ENCODE measurements around the gene FAM124A. TPM values are rescaled to one million over a fixed set of nuclear protein-coding genes. Genes with fewer than 3 reads are reported as not detected.

The FAM124A gene
- total RNA-seq, 1 donor from 2014 or later: 0.63 TPM

DNA sequence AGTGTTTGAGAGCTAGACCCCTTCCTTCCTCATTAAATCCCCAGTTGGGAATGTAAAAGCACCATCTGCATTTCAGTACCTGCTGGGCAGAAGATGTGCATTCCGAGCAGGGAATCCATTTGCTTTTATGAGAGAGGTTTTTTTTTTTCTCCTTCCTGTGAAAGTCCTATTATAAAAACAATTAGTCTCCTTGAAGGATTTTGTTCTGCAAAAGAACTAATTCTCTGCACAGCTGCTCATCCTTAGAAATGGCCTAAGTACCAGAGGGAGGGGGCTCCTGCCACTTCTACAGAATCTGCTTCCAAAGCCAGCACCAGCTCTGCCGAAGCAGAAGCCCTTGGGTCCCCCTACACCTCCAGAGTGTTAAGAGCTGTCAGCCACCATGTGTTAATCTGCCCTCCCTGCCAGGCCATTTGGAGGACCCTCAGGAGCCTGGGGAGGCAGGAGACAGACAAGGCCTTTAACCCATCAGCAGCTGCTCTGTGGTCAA, 80.9 kb downstream of the FAM124A start:
- DNase-seq (ENCODE audit: low read depth): no peak
- H3K4me3 ChIP-seq (ENCODE audit: low read depth, low read length): no peak overlapping the region

DNA sequence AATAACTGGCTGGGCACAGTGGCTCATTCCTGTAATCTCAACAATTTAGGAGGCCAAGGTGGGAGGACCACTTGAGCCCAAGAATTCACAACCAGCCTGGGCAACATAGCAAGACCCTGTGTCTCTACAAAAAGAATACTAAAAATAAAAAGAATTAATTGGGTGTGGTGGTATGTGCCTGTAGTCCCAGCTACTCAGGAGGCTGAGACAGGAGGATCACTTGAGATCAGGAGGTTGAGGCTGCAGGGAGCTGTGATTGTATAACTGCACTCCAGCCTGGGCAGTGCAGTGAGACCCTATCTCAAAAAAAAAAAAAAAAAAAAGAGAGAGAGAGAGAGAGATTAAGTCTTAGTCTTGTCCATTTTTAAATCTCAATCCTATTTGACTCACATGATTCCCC, 81.7 kb downstream of the FAM124A start:
- DNase-seq (ENCODE audit: low read depth): no peak
- TF ChIP-seq, protein P1, sequence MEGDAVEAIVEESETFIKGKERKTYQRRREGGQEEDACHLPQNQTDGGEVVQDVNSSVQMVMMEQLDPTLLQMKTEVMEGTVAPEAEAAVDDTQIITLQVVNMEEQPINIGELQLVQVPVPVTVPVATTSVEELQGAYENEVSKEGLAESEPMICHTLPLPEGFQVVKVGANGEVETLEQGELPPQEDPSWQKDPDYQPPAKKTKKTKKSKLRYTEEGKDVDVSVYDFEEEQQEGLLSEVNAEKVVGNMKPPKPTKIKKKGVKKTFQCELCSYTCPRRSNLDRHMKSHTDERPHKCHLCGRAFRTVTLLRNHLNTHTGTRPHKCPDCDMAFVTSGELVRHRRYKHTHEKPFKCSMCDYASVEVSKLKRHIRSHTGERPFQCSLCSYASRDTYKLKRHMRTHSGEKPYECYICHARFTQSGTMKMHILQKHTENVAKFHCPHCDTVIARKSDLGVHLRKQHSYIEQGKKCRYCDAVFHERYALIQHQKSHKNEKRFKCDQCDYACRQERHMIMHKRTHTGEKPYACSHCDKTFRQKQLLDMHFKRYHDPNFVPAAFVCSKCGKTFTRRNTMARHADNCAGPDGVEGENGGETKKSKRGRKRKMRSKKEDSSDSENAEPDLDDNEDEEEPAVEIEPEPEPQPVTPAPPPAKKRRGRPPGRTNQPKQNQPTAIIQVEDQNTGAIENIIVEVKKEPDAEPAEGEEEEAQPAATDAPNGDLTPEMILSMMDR (conservative IDR thresholded peaks at IDR 0.05; ENCODE audit: low read depth, low read length): no peak
- H3K4me3 ChIP-seq (ENCODE audit: low read depth, low read length): no peak overlapping the region

More for the DNA sequence above, 80.9 kb downstream of the FAM124A start:
- TF ChIP-seq, protein P1 (conservative IDR thresholded peaks at IDR 0.05; ENCODE audit: low read depth, low read length): no peak

DNA sequence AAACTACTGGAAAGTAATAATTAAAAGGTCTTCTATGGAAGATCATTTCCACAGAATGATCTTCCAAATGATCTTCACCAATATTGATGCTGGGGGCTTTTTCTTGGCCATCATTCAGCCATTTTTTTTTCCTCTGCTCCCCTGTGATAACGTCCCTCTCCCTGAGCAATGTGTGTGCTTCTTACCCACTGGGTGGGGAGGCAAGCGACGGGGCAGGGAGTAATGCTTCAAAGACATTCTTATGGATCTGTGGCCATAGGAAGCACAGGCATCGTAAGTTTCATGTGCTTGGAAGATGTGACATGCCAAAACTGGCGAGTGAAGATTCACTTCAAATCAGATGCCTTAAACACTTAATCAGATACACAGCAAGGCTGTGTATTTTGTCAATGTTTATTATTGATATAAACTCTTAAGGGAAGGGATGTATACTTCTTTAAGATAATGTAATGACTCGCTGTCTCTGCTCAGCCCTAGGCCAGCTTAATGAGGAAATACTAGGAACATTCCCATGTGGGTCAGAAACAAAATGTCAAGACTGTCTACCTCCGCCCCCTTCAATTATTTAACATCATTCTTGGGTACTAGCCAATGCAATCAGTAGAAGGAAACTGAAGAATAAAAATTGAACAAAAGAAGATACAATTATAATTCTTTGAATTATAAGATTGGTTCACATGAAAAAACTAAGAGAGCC, 83.2 kb downstream of the FAM124A start:
- TF ChIP-seq, protein P1 (conservative IDR thresholded peaks at IDR 0.05; ENCODE audit: low read depth, low read length): no peak
- no peak for DNase-seq (ENCODE audit: low read depth)
- H3K4me3 ChIP-seq (ENCODE audit: low read depth, low read length): no peak overlapping the region

DNA sequence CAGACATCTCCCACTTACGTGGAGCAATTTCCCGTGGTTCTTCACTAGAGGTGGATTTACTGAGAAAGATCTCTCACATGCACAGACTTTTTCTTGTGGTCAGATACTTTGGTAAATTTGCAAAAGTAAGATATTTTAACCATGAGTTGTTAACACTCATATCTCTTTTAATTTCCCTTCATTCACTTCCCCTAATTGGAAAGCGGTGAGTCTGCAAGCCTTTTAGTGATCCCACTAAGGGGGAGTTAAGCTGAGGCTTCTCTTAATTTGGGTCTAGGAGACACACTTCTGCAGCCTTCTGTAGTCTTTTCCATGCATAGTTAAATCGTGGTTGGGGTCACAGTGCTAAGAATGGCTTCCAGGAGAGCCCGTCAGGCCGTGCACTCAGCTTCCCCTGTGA, 86.6 kb downstream of the FAM124A start:
- TF ChIP-seq, protein P1 (conservative IDR thresholded peaks at IDR 0.05; ENCODE audit: low read depth, low read length): no peak
- DNase-seq (ENCODE audit: low read depth): no peak
- H3K4me3 ChIP-seq (ENCODE audit: low read depth, low read length): no peak overlapping the region

DNA sequence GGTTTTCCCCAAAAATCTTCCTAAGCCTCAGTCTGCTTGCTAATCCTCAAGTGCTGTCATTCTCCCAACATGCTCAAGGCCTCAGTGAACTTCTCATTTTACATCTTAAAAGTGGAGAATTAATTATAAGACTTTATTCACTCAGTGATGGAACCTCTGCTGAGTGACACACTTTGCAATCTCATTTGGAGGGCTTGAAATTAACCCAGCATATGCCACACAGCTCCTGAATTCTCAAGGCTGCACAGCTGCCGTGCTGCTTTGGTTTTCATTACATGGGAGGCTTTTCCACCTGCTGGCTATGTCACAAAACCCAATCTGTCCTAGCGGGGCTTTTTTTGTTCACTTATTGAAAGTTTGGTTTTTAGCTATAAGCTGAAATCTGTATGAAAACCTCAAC, 89.0 kb downstream of the FAM124A start:
- H3K4me3 ChIP-seq (ENCODE audit: low read depth, low read length): no peak overlapping the region
- DNase-seq (ENCODE audit: low read depth): no peak
- TF ChIP-seq, protein P1 (conservative IDR thresholded peaks at IDR 0.05; ENCODE audit: low read depth, low read length): no peak

DNA sequence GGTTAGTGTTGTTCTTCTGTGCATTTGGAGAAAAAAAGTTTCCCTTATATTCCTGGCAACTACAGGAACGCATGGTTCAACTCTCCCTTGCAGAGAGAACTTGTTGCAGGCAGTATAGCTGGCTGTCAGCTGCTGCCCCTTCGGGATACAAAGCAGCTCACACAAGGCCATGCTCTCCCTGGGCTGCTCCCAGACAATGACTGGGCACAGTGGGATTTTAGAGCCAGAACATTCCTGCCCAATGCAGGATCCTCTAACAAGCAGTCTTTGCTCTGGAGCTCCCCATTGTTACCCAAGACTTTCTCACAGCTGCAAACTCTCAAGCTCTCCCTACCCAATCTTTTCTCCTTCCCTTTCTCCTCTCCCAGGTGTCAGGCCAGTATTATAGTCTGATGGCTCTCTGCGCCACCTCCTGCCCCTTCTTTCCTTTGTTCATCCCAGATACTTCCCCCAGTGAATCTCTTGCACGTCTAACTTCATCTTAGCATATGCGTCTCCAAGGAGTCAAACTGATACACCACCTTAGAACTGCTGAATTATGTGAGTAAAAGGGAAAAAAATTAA, 89.8 kb downstream of the FAM124A start:
- no peak for DNase-seq (ENCODE audit: low read depth)
- TF ChIP-seq, protein P1 (conservative IDR thresholded peaks at IDR 0.05; ENCODE audit: low read depth, low read length): no peak
- no peak overlapping the region for H3K4me3 ChIP-seq (ENCODE audit: low read depth, low read length)

DNA sequence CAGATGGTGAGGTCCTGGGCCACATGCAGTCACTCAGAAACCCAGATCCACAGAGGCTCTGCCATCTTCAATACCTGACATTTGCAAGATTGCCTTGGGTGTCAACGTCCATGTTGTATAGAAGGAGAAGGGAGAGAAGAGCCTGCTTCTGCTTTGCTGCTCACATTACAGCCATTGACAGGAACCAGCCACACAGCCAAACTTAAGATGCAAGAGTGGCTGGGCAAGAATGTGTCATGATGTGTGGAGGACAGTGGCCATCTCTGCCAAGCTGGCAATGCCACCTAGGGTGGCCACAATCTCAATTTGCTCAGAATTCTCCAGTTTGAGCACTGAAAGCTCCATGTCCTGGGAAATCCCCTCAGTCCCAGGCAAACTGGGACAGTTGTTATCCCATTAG, 91.4 kb downstream of the FAM124A start:
- TF ChIP-seq, protein P1 (conservative IDR thresholded peaks at IDR 0.05; ENCODE audit: low read depth, low read length): no peak

More for the DNA sequence above, 91.4 kb downstream of the FAM124A start:
- no peak for DNase-seq (ENCODE audit: low read depth)
- no peak overlapping the region for H3K4me3 ChIP-seq (ENCODE audit: low read depth, low read length)

Measured in epithelial cell of proximal tubule (primary cell).